GM12892 (cell line): ENCODE data around the gene CNIH3.

ENCODE experiments used
- POLR2A ChIP-seq: IDR thresholded peaks from 2 replicates; pipeline ENCODE4 v1.6.1; 2011; ENCODE audit warnings: low read depth, low read length, control low read depth
- POLR2AphosphoS5 ChIP-seq: IDR thresholded peaks from 2 replicates; pipeline ENCODE4 v1.6.1; 2011; ENCODE audit warnings: low read depth, low read length, control low read depth
- TAF1 ChIP-seq: IDR thresholded peaks from 2 replicates; pipeline ENCODE4 v1.6.1; 2011; ENCODE audit warnings: low read depth, mild to moderate bottlenecking, control low read depth, low read length, borderline replicate concordance

DNA sequence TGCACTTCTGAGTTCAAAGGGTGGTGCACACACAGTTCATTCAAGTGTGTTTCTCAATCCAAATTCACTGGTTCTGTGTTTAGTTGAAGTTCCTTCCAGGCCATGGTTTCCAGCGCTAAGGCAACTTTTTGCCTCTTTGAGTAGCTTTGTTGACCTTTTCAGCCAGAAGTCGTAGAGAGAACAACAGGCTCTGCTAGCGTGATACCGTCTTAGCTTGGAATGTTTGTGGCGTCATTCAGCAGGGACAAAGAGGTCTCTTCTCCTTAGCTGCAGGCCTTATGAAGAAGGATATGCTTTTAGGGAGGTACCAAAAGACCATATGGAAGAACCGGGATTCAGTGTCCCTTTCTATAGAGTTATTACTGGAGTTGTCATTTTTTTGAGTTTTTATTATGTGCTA lies 65.7 kb downstream of the CNIH3 start:
- TF ChIP-seq POLR2A (no peak), POLR2AphosphoS5 (no peak), TAF1 (no peak)
